Measurements from ENCODE around the gene KMT5B. TPM values are rescaled to one million over a fixed set of nuclear protein-coding genes. Genes with fewer than 3 reads are reported as not detected.

The KMT5B gene
- total RNA-seq, 1 donor from 2014 or later = 37.7 TPM

DNA sequence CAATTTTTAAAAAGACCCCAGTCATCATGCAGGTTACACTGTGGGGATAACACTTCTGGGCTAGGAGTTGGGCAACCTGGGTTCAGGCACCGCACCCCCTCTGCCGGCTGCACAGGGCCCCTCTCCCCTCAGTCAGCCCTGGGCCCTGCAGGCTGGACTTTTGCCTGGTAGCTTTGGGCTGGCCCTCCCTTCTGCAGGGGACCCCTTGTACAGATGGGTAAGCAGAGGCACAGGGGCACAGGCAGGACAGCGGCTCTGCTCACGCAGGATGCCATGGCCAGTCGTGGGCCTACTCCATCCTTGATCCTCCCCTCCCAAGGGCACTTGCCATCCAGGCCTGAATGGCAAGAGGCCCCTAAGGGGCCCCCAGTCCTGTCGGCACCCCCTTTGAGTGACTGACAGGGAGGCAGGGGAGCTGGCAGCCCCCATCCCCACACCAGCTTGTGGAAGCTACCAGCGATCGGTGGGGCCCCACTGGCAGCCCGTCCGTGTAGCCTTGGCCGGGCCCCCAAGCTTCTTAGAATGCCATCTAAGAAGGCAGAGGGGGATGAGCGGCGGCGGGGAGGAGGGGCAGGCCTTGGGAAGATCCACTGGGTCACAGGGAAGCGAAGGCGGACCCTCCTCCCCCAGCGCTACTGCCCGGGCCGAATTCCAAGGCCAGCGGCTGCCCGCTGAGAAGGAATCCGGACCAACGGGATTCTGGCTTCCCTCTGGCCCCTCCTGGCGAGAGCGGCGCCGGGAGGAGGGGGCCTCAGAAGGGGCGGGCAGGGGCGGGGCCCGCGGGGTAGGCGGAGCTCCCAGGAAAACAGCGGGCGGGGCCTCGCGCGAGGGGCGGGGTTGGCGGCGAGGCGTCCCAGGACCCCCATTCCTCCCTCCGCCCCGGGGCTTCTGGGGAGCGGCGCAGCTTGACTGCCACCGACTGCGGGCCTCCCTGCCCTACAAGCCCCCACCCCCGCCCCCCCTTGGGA is 85.1 kb downstream of the KMT5B start:
- no peak for DNase-seq (ENCODE audit: low spot score)
- intact Hi-C loops (cut with DNase I) = no loop called here

DNA sequence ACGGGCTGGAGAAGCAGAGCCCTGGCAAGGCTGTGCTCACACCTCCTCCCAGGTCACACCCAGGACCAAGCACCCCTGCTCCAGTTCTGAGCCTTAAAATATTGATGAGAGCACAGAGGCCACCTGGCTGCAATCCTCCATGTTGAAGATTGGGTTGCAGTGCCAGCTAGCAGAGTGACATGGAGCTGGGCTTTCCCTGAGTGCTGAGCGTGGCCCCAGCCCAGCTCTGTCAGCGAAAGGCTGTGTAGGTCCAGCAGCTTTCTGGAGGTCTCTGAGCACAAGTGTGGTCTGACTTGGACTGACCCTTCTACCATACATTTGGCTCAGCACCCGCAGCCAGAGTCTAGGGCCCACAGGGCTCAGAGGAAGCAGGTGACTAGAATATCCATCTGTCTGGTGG is 87.9 kb downstream of the KMT5B start:
- intact Hi-C loops (cut with DNase I) = no loop called here
- DNase-seq (ENCODE audit: low spot score) = no peak

DNA sequence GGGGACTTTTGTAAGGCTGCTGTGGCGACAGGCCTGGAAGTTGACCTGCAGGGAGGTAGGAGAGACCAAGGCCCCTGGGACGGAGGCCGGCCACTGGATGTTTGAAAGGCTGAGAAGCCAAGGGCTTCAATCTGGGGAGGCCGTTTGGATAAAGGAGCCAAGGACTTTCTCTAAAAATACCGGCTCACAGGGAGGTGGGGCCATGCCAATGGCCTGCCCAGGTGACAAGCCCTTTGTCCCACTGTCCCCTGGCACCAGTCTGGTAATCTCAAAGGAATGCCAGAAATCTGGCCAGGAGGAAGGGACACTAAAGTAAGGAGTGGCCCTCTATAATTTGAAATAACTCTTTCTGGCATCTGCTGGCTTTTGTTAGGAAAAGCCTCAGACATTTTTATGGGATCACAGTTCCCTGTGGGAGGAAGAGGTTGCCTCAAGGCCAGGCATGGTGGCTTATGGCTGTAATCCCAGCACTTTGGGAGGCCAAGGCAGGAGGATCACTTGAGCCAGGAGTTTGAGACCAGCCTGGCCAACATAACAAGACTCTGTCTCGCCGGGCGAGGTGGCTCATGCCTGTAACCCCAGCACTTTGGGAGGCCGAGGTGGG is 90.1 kb downstream of the KMT5B start:
- DNase-seq (ENCODE audit: low spot score) = no peak
- intact Hi-C loops (cut with DNase I) = loop anchor here (5.0 kb wide), 2 partner anchors 89 to 91 kb away; partner anchors contain the start of genes KMT5B and NDUFS8

DNA sequence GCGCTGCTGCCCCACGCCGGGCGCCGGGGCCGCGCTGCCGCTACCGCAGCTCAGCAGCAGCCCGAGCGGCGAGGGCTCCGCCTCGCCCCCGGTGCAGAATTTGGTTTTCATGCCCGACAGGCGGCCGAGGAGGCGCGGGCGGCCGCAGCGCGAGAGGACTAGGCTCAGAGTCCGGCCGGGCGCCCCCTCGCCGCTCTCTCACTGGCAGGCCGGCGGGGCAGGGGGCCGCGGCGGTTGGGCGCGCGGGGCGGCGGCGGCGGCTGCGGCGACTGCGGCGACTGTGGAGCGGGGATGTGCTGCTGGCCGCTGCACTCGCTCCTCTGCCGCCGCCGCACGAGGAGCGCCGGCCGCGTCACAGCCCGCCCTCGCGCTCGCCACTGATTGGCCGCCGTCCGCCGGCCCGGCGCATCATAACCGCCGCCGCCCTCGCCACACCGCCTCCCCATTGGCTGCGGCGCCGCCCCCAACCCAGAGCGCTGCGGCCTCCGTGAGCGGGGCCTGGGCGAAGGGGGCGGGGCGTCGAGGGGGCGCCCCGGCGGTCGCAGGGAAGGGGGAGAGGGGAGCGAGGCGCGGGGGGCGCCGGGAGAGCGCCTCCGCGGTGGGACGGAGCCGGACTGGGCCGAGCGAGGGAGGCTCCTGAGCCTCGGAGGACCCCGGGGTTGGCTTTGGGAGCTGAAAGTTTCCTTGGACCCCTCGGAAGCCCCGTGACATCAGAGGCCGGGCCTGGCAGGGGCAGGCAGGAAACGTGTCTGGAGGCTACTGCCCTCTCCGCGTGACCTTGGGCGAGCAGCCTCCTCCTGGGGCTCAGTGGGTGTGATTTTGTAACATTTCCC is 91.8 kb downstream of the KMT5B start, which contains the start of gene CHKA:
Gene CHKA (minus strand): TSS at position 322 of the 833 bp plus-strand sequence. CDS start 211 bp downstream, at position 111.
- peak; percentile 96 for DNase-seq (ENCODE audit: low spot score)
- intact Hi-C loops (cut with DNase I) = loop anchor here (5.0 kb wide), 2 partner anchors 89 to 91 kb away; partner anchors contain the start of genes KMT5B and NDUFS8

DNA sequence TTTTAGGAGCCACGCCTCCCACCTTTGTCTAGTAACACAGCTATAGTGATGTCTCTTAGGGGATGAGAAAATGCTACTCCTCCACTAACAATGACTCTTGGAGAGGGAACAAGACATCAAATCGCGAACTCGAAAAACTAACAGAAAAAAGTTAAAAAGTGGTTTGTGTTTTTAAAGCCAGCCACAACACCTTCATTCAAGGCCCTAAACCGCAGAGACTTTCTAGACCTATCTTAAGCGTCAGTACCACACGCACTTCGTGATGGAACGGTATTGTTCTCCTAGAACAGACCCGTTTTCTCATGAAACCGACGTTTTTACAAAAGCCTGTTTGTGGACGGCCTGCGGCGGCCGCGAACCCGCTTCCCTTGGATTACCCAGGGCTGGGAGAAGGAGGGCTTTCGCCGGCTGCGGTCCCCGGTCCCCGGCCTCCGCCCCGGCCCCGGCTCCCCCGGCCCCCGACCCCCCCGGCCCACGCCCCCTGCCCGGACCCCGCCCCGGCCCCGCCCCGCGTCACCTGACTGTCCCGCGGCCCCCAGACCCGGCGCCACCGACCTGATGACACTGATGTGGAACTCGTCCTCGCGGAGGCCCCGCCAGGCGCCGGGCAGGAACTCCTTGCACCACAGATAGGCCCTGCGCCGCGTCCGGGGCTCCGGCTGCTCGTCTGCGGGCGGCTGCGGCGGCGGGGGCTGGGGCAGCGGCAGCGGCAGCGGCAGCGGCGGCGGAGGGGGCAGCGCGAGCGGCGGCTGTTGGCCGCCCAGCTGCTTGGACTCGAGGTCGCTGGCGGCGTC is 92.6 kb downstream of the KMT5B start:
- DNase-seq (ENCODE audit: low spot score) = peak; percentile 81
- intact Hi-C loops (cut with DNase I) = loop anchor here (5.0 kb wide), 2 partner anchors 88 to 92 kb away; partner anchors contain the start of genes KMT5B and NDUFS8

DNA sequence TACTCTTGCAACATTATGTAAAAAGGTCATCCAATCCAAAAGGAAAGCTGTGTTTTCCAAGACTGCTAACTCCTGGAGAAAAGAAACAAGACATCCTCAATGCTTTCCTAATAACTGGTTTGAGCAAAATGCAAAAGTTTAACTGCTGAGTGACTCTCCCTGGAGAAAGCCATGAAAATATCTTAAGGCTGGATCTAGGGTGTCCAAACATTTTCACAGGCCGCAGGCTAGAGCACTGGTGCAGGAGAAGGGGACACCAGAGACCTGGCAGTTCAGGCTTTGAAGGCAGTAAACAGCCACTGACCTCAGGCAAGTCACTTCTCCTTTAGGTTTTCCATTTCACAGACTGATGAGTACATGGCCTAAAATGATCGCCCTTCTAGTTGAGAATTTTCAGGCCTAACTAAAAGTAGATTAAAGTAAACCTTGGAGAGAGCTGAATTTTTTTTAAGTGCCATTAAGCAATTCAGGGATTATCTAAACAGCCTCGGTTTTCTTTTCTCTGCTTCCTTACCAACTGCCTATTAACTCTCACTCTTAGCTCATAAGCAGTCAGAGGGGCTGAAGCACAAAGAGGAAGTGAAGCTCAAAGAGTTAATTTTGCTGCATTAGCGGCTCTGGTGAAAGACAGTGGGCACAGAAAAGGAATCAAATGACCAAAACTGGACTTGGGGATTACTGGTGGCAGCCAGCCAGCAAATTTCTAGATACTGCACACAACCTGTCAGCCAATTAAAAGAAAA is 94.2 kb downstream of the KMT5B start:
- intact Hi-C loops (cut with DNase I) = no loop called here
- DNase-seq (ENCODE audit: low spot score) = no peak

DNA sequence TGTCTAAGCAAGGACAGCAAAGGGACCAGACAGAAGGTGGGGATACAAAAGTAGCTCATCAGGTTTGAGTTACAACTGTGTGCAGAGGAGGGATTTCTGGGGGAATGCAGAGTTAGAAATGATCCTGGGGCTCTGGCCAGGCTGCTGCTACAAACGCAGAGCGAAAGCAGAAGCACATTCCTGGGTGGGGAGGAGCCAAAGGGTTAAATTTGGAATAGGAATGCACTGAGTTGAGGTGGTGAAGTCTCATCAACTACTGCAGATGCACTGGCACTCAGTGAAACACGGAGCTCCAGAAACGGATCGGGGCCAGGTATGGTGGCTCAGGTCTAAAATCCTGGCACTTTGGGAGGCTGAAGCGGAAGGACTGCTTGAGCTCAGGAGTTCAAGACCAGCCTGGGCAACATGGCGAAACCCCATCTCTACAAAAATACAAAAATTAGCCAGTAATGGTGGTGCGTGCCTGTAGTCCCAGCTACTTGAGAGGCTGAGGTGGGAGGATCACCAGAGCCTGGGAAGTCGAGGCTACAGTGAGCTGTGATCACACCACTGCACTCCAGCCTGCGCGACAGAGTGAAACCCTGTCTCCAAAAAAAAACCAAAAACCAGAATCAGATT is 95.1 kb downstream of the KMT5B start:
- DNase-seq (ENCODE audit: low spot score) = no peak
- intact Hi-C loops (cut with DNase I) = no loop called here

DNA sequence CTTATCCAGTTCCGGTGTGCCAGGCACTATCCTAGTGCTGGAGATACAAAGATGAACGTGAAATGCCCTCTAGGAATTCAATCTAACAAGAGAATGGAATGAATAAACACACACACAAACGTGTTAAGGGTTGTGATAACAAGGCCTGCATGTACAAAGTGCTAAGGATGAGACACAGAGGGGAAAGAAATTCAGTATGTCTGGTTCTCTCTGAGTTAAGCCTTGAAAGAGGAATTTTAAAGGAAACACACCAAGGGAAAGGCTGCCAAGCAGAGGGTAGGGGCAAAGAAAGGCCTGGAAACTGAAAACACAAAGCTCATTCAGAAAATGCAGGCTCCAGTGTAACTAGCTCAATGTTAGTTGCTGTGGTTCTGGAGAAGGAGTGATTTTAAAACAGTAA is 96.1 kb downstream of the KMT5B start:
- DNase-seq (ENCODE audit: low spot score) = no peak
- intact Hi-C loops (cut with DNase I) = no loop called here

DNA sequence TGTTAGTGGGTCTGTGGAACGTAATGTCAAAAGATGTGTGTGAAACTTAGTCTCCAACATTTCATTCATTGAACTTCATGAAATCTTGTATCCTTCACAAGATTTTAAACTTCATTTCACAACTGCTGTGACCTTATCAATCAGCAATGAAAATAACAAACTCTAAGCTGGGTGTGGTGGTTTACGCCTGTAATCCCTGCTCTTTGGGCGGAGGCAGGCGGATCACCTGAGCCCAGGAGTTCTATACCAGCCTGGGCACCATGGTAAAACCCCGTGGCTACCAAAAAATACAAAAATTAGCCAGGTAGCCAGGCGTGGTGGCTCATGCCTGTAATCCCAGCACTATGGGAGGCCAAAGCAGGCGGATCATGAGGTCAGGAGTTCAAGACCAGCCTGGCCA is 97.0 kb downstream of the KMT5B start:
- intact Hi-C loops (cut with DNase I) = no loop called here

DNA sequence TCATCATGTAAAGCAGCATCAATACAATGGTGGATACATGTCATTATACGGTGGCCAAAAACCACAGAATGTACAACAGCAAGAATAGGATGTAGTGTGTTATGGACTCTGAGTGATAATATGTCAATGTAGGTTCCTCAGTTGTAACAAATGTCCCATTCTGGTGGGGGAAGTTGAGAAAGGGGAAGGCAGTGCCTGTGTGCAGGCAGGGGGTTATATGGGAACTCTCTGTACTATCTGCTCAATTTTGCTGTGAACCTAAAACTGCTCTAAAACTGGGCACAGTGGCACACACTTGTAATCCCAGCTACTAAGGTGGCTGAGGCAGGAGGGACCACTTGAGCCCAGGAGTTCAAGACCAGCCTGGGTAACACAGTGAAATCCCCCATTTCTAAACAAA is 97.8 kb downstream of the KMT5B start:
- intact Hi-C loops (cut with DNase I) = no loop called here
- no peak for DNase-seq (ENCODE audit: low spot score)

More for the DNA sequence above, 97.0 kb downstream of the KMT5B start:
- no peak for DNase-seq (ENCODE audit: low spot score)

DNA sequence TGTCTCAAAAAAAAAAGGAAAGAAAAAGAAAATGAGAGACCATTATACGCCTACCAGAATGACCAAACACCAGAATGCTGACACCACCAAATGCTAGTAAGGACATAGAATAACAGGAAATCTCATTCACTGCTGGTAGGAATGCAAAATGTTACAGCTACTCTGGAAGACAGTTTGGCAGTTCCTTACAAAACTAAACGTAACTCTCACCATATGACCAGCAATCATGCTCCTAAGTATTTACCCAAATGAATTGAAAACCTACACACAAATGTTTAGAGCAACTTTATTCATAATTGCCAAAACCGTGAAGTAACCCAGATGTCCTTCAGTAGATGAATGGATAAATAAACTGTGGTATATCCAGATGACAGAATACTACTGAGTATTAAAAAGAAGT is 99.1 kb downstream of the KMT5B start:
- intact Hi-C loops (cut with DNase I) = no loop called here
- no peak for DNase-seq (ENCODE audit: low spot score)

DNA sequence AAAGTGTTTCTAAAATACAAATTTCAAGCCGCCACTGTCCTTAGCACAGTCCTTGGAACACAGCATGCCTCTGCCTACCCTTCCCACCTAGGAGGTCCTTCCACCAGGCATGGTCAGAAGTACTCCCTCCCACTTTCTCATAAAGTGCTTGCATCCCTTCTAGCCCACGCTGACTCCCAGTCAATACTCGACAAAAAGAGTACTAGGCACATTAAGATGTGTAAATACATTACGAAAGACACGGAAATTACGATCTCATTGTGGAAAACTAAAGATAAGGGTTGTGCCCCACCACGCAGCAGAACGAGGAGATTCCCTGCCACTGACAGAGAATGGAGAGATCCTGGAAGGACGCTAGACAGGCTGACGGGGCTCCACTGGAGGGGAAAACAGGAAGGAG is 105.4 kb downstream of the KMT5B start:
- no peak for DNase-seq (ENCODE audit: low spot score)
- intact Hi-C loops (cut with DNase I) = no loop called here

DNA sequence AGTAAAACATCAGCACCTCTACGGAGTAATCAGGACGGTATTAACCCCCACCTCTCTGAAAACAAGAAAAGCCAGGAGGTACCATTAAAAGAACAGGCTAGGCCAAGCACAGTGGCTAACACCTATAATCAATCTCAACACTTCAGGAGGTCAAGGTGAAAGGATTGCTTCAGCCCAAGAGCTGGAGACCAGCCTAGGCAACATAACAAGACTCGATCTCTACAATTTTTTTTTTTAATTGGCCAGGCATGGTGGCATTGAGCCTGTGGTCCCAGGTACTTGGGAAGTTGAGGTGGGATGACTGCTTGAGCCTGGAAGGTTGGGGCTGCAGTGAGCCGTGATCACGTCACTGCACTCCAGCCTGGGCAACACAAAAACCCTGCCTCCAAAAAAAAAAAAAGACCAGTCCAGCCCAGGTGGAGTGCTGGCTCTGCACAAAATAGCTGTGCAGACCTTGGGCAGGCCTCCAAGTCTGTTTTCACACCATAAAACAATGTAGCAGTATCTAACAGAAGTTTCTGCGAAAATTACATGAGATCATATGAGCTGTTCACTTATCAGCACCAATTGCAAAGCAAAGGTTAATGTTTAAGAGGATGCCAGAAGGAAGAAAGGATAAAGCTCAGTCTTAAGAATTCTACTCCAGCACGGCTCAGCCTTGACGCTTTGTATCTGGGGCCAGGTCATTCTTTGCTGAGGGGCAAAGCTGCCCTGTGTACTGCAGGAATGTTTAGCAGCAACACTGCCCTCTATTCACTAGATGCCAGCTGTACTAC is 106.7 kb downstream of the KMT5B start:
- intact Hi-C loops (cut with DNase I) = no loop called here

More for the DNA sequence above, 106.7 kb downstream of the KMT5B start:
- DNase-seq (ENCODE audit: low spot score) = no peak

Data from cardiac septum (tissue), 1 donor.